Adipocyte (in vitro differentiated cells): ENCODE data around the gene PKDCC.

Experiments
- DNase-seq: peaks from one replicate; pipeline ENCODE4 v3.0.0-alpha.2; 2015; ENCODE audit warnings: low read depth
- H3K27me3 ChIP-seq: replicated peaks from 2 replicates; pipeline ENCODE4 v1.7.0; 2013; ENCODE audit warnings: mild to moderate bottlenecking, low read length, moderate library complexity; ENCODE audit not compliant: control insufficient read depth, insufficient read depth
- H3K36me3 ChIP-seq: 2 replicates; pipeline ENCODE4 v1.7.0; 2013; ENCODE audit warnings: low read length, mild to moderate bottlenecking, moderate library complexity; ENCODE audit not compliant: control insufficient read depth, insufficient read depth, severe bottlenecking
- H3K4me1 ChIP-seq: 2 replicates; pipeline ENCODE4 v1.7.0; 2013; ENCODE audit warnings: mild to moderate bottlenecking, low read length, moderate library complexity; ENCODE audit not compliant: control insufficient read depth, insufficient read depth
- H3K4me3 ChIP-seq: 2 replicates; pipeline ENCODE4 v1.7.0; 2013; ENCODE audit warnings: mild to moderate bottlenecking, low read length, moderate library complexity
- H3K9ac ChIP-seq: 2 replicates; pipeline ENCODE4 v1.7.0; 2013; ENCODE audit warnings: mild to moderate bottlenecking, low read length, moderate library complexity
- H3K9me3 ChIP-seq: 2 replicates; pipeline ENCODE4 v1.7.0; 2013; ENCODE audit warnings: mild to moderate bottlenecking, low read length, moderate library complexity; ENCODE audit not compliant: control insufficient read depth

The PKDCC gene, protein sequence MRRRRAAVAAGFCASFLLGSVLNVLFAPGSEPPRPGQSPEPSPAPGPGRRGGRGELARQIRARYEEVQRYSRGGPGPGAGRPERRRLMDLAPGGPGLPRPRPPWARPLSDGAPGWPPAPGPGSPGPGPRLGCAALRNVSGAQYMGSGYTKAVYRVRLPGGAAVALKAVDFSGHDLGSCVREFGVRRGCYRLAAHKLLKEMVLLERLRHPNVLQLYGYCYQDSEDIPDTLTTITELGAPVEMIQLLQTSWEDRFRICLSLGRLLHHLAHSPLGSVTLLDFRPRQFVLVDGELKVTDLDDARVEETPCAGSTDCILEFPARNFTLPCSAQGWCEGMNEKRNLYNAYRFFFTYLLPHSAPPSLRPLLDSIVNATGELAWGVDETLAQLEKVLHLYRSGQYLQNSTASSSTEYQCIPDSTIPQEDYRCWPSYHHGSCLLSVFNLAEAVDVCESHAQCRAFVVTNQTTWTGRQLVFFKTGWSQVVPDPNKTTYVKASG

DNA sequence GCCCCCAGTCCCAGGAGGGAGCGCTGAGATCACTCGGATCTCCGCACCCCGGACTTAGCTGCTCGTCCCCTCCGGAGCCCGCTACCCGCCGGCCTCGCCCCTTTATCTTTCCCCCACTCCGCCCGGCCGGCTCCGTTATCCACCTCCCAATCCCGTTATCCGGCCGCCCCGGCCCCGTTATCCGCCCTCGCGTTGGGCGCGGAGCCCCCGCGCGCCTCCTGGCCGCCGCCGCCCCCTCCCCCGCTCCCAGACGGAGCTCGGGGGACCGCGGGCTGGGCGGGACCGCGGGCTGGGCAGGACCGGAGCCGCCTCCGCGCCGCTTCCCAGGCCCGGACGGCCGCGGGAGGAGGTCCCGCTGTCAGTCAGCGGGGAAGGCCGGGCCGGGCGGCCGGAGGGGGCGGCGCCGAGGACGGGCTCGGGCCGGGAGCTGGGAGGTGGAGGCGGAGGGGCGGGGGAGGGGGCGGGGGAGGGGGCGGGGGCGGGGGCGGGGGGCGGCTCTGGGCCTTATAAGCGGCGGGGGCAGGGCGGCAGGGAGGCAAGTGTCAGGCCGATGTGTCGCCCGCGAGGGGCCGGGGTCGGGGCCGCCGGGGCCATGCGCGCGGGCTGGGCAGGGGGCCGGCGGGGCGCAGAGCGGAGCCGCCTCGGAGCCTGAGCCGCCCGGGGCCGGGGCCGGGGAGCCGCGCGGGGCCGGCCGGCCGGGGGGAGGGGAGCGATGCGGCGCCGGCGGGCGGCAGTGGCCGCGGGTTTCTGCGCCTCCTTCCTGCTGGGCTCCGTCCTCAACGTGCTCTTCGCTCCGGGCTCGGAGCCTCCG is at the start of gene PKDCC:
TSS of gene PKDCC (plus strand) at position 534 of the 811 bp plus-strand sequence. CDS start at position 713, 179 bp downstream.
- H3K9me3 ChIP-seq: no peaks in the 10 kb centered on the region
- H3K4me1 ChIP-seq: peaks cover 36% of the 10 kb centered on the region
- H3K27me3 ChIP-seq: peaks cover 5% of the 10 kb centered on the region
- peak within 1 kb of the TSS; percentile 100 for H3K9ac ChIP-seq
- peak within 1 kb of the TSS; percentile 99 for H3K4me3 ChIP-seq
- H3K36me3 ChIP-seq: peaks cover 4% of the 10 kb centered on the region
- DNase-seq: peak; percentile 90

DNA sequence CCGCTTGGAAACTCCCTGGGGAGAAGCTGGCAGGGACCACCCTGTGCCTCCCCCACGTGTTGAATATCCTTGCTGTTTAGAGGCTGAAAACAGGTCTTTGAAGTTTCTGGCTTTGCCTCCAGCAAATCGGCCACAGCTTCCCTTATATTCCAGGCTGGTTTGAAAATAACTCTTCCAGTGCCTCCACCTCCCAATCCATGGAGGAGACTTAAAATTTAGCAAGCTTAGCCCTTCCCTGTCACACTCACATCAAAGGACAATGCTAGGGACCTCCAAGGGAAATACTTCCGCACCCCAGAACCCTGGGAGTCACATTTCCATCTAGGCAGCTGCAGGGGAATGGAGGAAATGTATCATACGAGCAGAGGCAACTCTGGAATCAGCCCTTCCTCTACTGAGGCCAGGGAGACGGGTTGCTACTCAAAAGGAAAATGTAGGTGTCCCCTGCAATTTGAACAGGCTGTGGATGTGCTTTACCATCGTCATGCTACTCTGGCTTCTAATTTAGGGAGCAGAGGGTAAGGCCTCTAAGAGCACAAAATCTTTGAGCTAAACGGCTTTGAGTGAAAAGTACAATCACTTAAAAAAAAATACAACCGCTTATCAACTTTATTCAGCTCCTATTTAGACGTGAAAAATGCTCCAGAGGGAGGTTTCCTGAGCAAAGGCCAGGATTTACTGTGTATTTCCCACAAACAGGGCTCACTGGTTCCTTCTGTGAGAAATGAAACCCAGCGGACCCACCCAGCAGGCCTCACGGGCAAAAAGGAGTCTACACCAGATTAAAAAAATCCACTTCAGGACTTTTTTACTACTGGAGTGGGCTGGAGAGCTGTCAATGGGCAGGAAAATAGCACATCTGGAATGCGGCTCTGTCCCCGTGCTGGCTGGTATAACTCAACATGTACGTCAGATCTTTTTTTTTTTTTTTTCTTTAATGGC is 49.4 kb upstream of the PKDCC start:
- no peaks in the 10 kb centered on the region for H3K27me3 ChIP-seq
- peak; percentile 20 for DNase-seq
- H3K4me1 ChIP-seq: peaks cover 31% of the 10 kb centered on the region
- peak overlapping the region; percentile 35 for H3K4me3 ChIP-seq
- H3K9ac ChIP-seq: peak overlapping the region; percentile 67
- no peaks in the 10 kb centered on the region for H3K36me3 ChIP-seq
- no peaks in the 10 kb centered on the region for H3K9me3 ChIP-seq

DNA sequence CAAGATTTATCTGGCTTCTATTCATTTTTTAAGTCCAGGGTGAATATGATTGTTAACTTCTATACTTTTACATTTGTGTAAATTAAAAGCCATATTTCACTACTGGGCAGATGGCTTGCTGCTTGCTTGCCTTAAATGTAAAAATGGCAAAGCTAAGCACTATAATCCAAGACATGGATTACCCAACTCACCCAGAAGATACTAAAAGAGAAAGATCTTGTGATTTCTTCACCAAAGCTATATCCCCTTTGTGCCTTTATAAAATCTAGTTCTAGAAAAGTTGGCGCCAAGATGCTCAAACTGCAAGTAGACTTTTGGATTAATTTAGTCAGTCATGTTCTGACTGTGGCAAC is 48.7 kb upstream of the PKDCC start:
- H3K9me3 ChIP-seq: peaks cover 3% of the 10 kb centered on the region
- H3K9ac ChIP-seq: peak overlapping the region; percentile 67
- H3K36me3 ChIP-seq: no peaks in the 10 kb centered on the region

DNA sequence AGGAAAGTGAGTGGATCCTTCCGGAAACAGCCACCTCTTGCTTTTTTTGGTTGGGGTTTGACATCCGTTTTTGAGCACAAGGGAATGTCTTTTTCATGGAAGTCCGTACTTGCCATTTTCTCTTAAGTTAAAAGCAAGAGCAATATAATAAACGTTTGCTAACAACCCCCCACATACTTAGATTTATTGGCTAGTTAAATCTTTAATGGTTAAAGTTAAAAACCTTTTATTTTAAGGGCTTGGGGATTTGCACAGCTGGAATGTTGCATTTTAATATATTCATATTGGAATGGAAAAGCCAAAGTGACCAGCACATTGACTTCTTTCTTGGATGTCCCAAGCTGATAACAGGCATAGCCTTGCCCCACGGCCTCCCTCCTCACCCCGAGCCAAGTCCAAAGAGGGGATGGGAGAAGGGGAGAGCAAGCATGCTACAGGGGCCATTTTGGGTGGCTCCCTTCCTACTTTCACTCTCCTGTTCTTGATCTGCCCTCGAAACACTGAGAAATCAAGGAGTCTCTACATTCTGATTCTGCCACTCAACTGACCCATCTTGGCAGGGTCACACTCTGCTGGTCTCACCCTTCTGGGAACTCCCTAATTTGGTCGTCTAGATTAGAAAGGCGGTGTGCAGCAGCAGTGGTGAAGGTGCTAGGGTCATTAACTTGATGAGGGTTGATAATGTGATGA is 48.1 kb upstream of the PKDCC start:
- peaks cover 24% of the 10 kb centered on the region for H3K4me1 ChIP-seq
- H3K27me3 ChIP-seq: no peaks in the 10 kb centered on the region
- H3K36me3 ChIP-seq: no peaks in the 10 kb centered on the region
- H3K9me3 ChIP-seq: peaks cover 8% of the 10 kb centered on the region
- no peak overlapping the region for H3K9ac ChIP-seq
- DNase-seq: no peak
- H3K4me3 ChIP-seq: no peak overlapping the region

More for the DNA sequence above, 48.7 kb upstream of the PKDCC start:
- no peak for DNase-seq
- Histone ChIP-seq H3K27me3 (no peaks in the 10 kb centered on the region), H3K4me1 (peaks cover 28% of the 10 kb centered on the region), H3K4me3 (peak overlapping the region; percentile 35)

DNA sequence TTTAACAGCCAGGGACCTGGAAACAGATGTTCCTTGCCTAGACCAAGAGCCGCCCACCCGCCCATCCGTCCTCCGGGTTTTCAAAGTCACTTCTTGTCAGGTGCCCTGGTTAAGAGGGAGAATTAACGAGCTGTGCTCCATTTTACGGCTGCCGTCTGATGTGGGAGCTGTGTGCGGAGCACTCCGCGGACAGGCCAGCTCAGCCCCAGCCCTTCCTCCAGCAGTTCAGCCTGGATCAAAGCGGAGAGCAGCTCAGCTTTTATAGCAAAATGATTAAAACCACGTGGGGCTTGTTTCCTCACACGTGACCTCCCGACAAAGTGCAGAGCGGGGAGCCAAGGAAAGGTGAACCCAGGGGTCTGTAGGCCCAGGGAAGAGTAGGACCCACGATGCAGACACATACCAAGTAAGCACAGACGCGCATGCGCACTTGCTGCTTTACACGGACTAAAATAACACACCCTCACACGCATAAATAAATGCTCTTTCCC is 46.1 kb upstream of the PKDCC start:
- Histone ChIP-seq H3K4me3 (no peak overlapping the region), H3K9me3 (peaks cover 8% of the 10 kb centered on the region), H3K4me1 (peaks cover 22% of the 10 kb centered on the region), H3K36me3 (no peaks in the 10 kb centered on the region), H3K27me3 (no peaks in the 10 kb centered on the region), H3K9ac (no peak overlapping the region)
- peak; percentile 28 for DNase-seq

DNA sequence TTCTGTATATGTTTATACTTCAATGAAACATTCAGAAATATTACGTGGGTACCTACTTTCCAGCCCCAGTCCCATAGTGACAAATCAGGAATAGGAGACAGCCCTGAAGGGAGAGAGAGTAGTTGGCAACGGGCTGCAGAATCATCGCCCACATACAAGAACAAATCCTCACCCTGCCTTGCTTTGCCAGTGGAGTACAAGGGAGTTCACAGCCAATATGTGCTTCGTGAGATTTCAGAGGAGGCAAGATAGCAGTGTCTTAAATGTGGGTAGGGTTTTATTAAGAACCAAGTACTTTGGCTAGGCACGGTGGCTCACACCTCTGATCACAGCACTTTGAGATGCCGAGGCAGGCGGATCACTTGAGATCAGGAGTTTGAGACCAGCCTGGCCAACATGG is 40.3 kb upstream of the PKDCC start:
- Histone ChIP-seq H3K4me3 (no peak overlapping the region), H3K9ac (no peak overlapping the region), H3K9me3 (peaks cover 8% of the 10 kb centered on the region), H3K36me3 (no peaks in the 10 kb centered on the region), H3K4me1 (peaks cover 13% of the 10 kb centered on the region), H3K27me3 (no peaks in the 10 kb centered on the region)
- no peak for DNase-seq

DNA sequence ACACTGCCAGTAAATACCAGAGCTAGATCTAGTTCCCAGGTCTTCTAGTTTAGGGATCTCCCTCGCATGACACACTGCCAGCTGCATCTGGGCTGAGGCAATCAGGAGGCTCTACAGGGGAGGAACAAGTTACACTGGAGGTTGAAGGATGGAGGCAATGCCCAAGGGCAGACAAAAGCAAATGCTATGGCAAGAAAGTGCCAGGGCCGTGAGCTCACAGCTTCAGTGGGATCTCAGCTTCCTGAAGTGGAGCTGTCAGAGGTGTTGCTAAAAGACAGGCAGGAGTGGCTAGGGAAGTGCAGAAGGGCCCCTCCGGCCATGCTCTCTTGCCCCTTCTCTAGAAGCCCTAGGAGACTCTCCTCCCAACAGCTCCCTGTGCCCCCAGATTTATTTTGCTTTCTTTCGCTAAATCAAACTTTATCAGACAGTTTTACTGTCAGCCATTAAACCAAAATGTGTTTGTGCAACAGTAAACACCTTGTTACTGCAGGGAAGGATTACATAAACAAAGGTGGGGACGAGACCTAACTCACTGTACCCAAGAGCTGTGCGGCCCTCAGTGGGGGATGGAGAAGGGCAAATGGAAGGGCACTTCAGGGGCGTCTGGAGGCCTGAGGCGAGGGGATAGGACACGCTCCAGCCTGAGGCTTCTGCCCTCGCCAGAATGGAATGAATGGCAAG is 39.4 kb upstream of the PKDCC start:
- Histone ChIP-seq H3K36me3 (no peaks in the 10 kb centered on the region), H3K4me1 (peaks cover 13% of the 10 kb centered on the region), H3K9me3 (peaks cover 8% of the 10 kb centered on the region), H3K27me3 (no peaks in the 10 kb centered on the region), H3K4me3 (no peak overlapping the region), H3K9ac (no peak overlapping the region)
- peak; percentile 29 for DNase-seq

DNA sequence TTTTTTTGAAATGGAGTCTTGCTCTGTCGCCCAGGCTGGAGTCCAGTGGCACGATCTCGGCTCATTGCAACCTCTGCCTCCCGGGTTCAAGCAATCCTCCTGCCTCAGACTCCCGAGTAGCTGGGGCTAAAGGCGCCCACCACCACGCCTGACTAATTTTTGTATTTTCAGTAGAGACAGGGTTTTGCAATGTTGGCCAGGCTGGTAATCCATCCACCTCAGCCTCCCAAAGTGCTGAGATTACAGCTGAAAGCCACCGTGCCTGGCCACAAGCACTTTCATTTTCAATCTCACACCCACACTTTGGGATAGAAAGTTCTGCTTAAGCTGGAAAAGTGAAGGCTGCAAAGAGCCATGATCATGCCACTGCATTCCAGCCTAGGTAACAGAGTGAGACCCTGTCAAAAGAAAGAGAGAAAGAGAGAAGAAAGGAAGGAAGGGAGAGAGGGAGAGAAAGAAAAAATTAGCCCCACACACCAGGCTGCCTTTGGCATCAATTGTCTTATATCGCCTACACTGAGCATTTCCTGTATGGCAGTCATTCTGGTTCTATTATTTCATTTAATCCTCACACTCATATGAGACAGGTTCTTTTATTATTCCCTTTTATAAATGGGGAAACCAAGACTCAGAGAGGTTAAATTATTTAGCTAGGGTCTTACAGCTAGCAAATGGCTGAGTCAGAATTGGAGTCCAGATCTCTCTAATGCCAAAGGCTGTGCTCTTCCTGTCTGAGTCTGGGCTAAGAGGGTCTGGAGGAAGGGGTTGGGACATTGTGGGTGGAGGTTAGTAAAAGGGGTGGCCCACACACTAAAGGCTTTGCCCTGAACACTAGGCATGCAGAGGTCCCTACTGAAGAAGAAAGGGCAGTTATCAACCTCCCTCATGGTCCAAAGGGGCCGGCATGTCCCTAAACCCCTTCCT is 37.9 kb upstream of the PKDCC start:
- Histone ChIP-seq H3K36me3 (no peaks in the 10 kb centered on the region), H3K4me3 (peak overlapping the region; percentile 49), H3K4me1 (peaks cover 13% of the 10 kb centered on the region), H3K27me3 (no peaks in the 10 kb centered on the region), H3K9ac (peak overlapping the region; percentile 36), H3K9me3 (no peaks in the 10 kb centered on the region)
- no peak for DNase-seq

DNA sequence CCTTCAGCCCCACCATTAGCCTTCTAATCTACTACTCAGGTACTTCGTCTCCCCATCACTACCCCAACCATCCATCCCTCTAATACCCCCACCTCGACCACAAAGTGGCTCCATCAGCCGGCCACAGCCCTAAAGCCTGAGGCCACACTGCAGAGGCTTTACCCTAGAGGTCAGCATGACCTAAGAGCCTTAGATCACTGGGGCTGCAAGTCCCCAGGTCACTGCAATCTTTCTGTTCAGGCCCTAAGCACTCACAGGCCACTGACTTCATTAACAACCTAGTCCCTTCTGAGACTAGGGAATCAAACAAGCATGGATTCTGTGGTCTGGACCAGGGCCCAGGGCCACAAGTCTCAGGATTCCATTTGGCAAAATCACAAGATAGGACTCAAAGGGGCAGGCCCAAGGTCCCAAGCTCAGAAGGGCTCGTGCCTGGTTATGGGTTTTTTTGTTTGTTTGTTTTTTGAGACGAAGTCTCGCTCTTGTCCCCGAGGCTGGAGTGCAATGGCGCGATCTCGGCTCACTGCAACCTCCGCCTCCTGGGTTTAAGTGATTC is 37.0 kb upstream of the PKDCC start:
- Histone ChIP-seq H3K4me3 (no peak overlapping the region), H3K4me1 (peaks cover 13% of the 10 kb centered on the region), H3K36me3 (no peaks in the 10 kb centered on the region), H3K9ac (no peak overlapping the region), H3K27me3 (no peaks in the 10 kb centered on the region), H3K9me3 (no peaks in the 10 kb centered on the region)
- peak; percentile 33 for DNase-seq
